K562 (cell line): Measurements from ENCODE around the gene KRT31. TPM values are rescaled to one million over a fixed set of nuclear protein-coding genes. Genes with fewer than 3 reads are reported as not detected.

Experiments used
- ATAC-seq: fragments of 200-7000 bp; cut with Tn5 transposase; 3 replicates; pipeline ENCODE4 v1.9.1; 2020; ENCODE audit warnings: moderate library complexity
- BruUV-seq: library from RNA; stranded (reverse); fragments of 400-500 nt; replicated peaks from 2 replicates; lab custom pipeline; 2021; lab: Mats Ljungman, UMichigan
- CTCF ChIA-PET: fragments of 300-600 bp; formaldehyde crosslinking; extraction: SDS; loops from one replicate; lab custom pipeline; 2021; ENCODE audit warnings: low intra/inter-chr PET ratio; lab: Yijun Ruan, JAX
- POLR2A ChIA-PET: fragments of 300-600, 350-650 bp; sonication (Branson Sonifier 250); formaldehyde crosslinking; extraction: SDS; loops from one replicate; lab custom pipeline; 2021; ENCODE audit warnings: antibody characterized with exemption, inconsistent platforms; lab: Yijun Ruan, JAX
- DNase-seq, 4 experiments: peaks; one replicate each; pipeline versions ENCODE4 v3.0.0 to v3.0.0-alpha.2; 2011 to 2018; ENCODE audit warnings: low spot score in 3 of 4, mixed read lengths in 3 of 4; ENCODE audit errors: extremely low read depth in 1 of 4
- FAIRE-seq: peaks from 2 replicates; lab custom pipeline; 2011; peaks lifted over from hg19 to GRCh38; lab: Jason Lieb, UNC
- H2AFZ ChIP-seq: 2 replicates; pipeline ENCODE4 v1.6.0; 2011; ENCODE audit warnings: low read depth, low read length, control low read depth, inconsistent platforms
- H3K27ac ChIP-seq: fragments of 200-600 bp; 3 replicates; pipeline ENCODE4 v1.8.0; 2011; ENCODE audit warnings: low read depth, mild to moderate bottlenecking, control low read depth, inconsistent platforms, low read length, moderate library complexity, mixed read lengths; ENCODE audit errors: extremely low read depth
- H3K27me3 ChIP-seq, 2 experiments: fragments of 300-600 bp in 1 of 2; 2 replicates in 1 of 2; 3 replicates in 1 of 2; pipeline versions ENCODE4 v1.6.0 to v1.8.0; 2011; ENCODE audit warnings: inconsistent platforms in 2 of 2, low read length in 2 of 2, mild to moderate bottlenecking in 1 of 2, mixed read lengths in 1 of 2, moderate library complexity in 1 of 2; ENCODE audit not compliant: control insufficient read depth in 2 of 2, insufficient read depth in 2 of 2
- H3K36me3 ChIP-seq: fragments of 300-600 bp; 3 replicates; pipeline ENCODE4 v1.8.0; 2011; ENCODE audit warnings: mild to moderate bottlenecking, low read length, inconsistent platforms; ENCODE audit not compliant: control insufficient read depth, insufficient read depth
- H3K4me1 ChIP-seq, 2 experiments: fragments of 200-600 bp in 1 of 2; replicated peaks in 1 of 2; 2 replicates in 1 of 2; 3 replicates in 1 of 2; pipeline versions ENCODE4 v1.5.1 to v1.8.0; 2011; ENCODE audit warnings: inconsistent platforms in 2 of 2, low read length in 2 of 2, mild to moderate bottlenecking in 1 of 2, mixed read lengths in 1 of 2, moderate library complexity in 1 of 2; ENCODE audit not compliant: control insufficient read depth in 2 of 2, insufficient read depth in 2 of 2
- H3K4me2 ChIP-seq: 2 replicates; pipeline ENCODE4 v1.6.1; 2011; ENCODE audit warnings: low read length, control low read depth, inconsistent platforms, mixed read lengths; ENCODE audit not compliant: insufficient read depth
- H3K4me3 ChIP-seq: fragments of 200-600 bp; sonication (generic), shearing (Covaris generic); 2 replicates; pipeline ENCODE4 v1.5.1; 2016; ENCODE audit warnings: control low read depth, inconsistent platforms
- H3K79me2 ChIP-seq: fragments of 200-600 bp; 3 replicates; pipeline ENCODE4 v1.8.0; 2011; ENCODE audit warnings: low read length, inconsistent platforms; ENCODE audit not compliant: control insufficient read depth, insufficient read depth
- H3K9ac ChIP-seq, 2 experiments: 2 replicates each; pipeline versions ENCODE4 v1.6.0 to v1.6.1; 2011; ENCODE audit warnings: low read depth in 2 of 2, low read length in 2 of 2, control low read depth in 1 of 2, inconsistent platforms in 1 of 2, mild to moderate bottlenecking in 1 of 2, mixed read lengths in 1 of 2; ENCODE audit not compliant: insufficient read depth in 1 of 2
- H3K9me1 ChIP-seq: one replicate; pipeline ENCODE4 v1.6.0; 2011; ENCODE audit warnings: inconsistent platforms, mild to moderate bottlenecking, low read length, moderate library complexity; ENCODE audit not compliant: control insufficient read depth, insufficient read depth
- H3K9me3 ChIP-seq: replicated peaks from 2 replicates; pipeline ENCODE4 v1.5.1; 2011; ENCODE audit warnings: low read depth, low read length, inconsistent platforms; ENCODE audit not compliant: control insufficient read depth, insufficient read depth
- H4K20me1 ChIP-seq: replicated peaks from 2 replicates; pipeline ENCODE4 v1.6.1; 2011; ENCODE audit warnings: low read length, inconsistent platforms, mixed read lengths; ENCODE audit not compliant: control insufficient read depth, insufficient read depth
- BCLAF1 ChIP-seq, 2 experiments: fragments of 450-650 bp in 1 of 2; IDR thresholded peaks; 2 replicates each; pipeline ENCODE4 v1.6.1; 2011 to 2017; ENCODE audit warnings: low read depth in 2 of 2, antibody characterized with exemption in 1 of 2, borderline replicate concordance in 1 of 2, low read length in 1 of 2, mild to moderate bottlenecking in 1 of 2, mixed read lengths in 1 of 2; ENCODE audit not compliant: control insufficient read depth in 1 of 2
- EP400 ChIP-seq: fragments of 450-650 bp; IDR thresholded peaks from 2 replicates; pipeline ENCODE4 v1.6.1; 2017; ENCODE audit warnings: antibody characterized with exemption, mild to moderate bottlenecking, moderate library complexity
- JUN ChIP-seq, 2 experiments: sonication (generic) in 1 of 2; formaldehyde crosslinking in 1 of 2; IDR thresholded peaks; 2 replicates each; pipeline versions ENCODE4 v1.6.1 to v1.8.0; 2012 to 2022; ENCODE audit warnings: borderline replicate concordance in 2 of 2, mild to moderate bottlenecking in 2 of 2, improper control_type of control experiment in 1 of 2, low read depth in 1 of 2, low read length in 1 of 2, missing genetic modification reagents in 1 of 2
- JUND ChIP-seq, 2 experiments: IDR thresholded peaks; 2 replicates in 1 of 2; 3 replicates in 1 of 2; pipeline ENCODE4 v1.6.1; 2011; ENCODE audit warnings: borderline replicate concordance in 2 of 2, low read depth in 2 of 2, low read length in 2 of 2, improper control_type of control experiment in 1 of 2, missing biosample characterization in 1 of 2, missing genetic modification characterization in 1 of 2, missing genetic modification reagents in 1 of 2
- MCM5 ChIP-seq: fragments of 450-650 bp; IDR thresholded peaks from 2 replicates; pipeline ENCODE4 v1.6.1; 2016; ENCODE audit warnings: low read depth
- NONO ChIP-seq, 2 experiments: fragments of 200-400 bp in 1 of 2; fragments of 450-650 bp in 1 of 2; formaldehyde crosslinking in 1 of 2; IDR thresholded peaks; 2 replicates each; pipeline ENCODE4 v1.6.1; 2017; ENCODE audit warnings: low read depth in 2 of 2, mild to moderate bottlenecking in 2 of 2, moderate library complexity in 2 of 2, low read length in 1 of 2
- PHF21A ChIP-seq: fragments of 450-650 bp; IDR thresholded peaks from 2 replicates; pipeline ENCODE4 v1.6.1; 2017; ENCODE audit warnings: low read depth, borderline replicate concordance
- PTTG1 ChIP-seq: fragments of 450-650 bp; IDR thresholded peaks from 2 replicates; pipeline ENCODE4 v1.6.1; 2016; ENCODE audit warnings: low read depth, mild to moderate bottlenecking, missing genetic modification characterization, missing compliant biosample characterization
- RHOXF2B ChIP-seq: fragments of 250-450 bp; sonication (Bioruptor Pico); conservative IDR thresholded peaks from 2 replicates; pipeline ENCODE4 v1.5.1; 2021
- SRSF9 ChIP-seq: fragments of 200-400 bp; formaldehyde crosslinking; IDR thresholded peaks from 2 replicates; pipeline ENCODE4 v1.6.1; 2017; ENCODE audit warnings: low read depth, low read length, borderline replicate concordance
- TFAM ChIP-seq: fragments of 250-450 bp; sonication (Bioruptor Pico); conservative IDR thresholded peaks from 2 replicates; pipeline ENCODE4 v1.5.0; 2021; ENCODE audit warnings: mild to moderate bottlenecking, moderate library complexity
- TRIM28 ChIP-seq: fragments of 450-650 bp; IDR thresholded peaks from 2 replicates; pipeline ENCODE4 v1.6.1; 2017
- XRCC4 ChIP-seq: IDR thresholded peaks from one replicate; pipeline ENCODE4 v1.6.1; 2011; ENCODE audit not compliant: insufficient read depth, insufficient read length; ENCODE audit errors: extremely low read depth
- ZFX ChIP-seq: sonication (generic); formaldehyde crosslinking; IDR thresholded peaks from 2 replicates; pipeline ENCODE4 v1.8.0; 2022; ENCODE audit warnings: mild to moderate bottlenecking, missing genetic modification reagents, moderate library complexity
- ZSCAN29 ChIP-seq: fragments of 450-650 bp; IDR thresholded peaks from 2 replicates; pipeline ENCODE4 v1.6.1; 2017
- WGBS: fragments of 100-300 bp; shearing (Covaris generic); methylation state at CpG from one replicate; pipeline ENCODE4 v1.1.6; 2016; ENCODE audit warnings: low coverage, mixed read lengths; ENCODE audit not compliant: insufficient coverage; ENCODE audit errors: missing lambda C conversion rate; 5-methylcytosine and 5-hydroxymethylcytosine counted together
- in situ Hi-C: fragments of 300-500 bp; cut with MboI; formaldehyde crosslinking; loops from 4 replicates; pipeline ENCODE4 v1.15.0; 2018; ENCODE audit warnings: inconsistent platforms, mixed read lengths
- intact Hi-C: fragments of 100-400 bp; cut with micrococcal nuclease; formaldehyde crosslinking; loops from 2 replicates; pipeline ENCODE4 v1.14.2; 2022
- polyA plus RNA-seq, 8 experiments: library from polyadenylated mRNA; depleted of rRNA in 4 of 8; stranded (reverse) in 5 of 8; unstranded in 3 of 8; fragments of >200 nt; fragmentation: Nextera tagmentation in 2 of 8; fragmentation: Illumina TruSeq in 1 of 8; extraction: Ambion mirVana in 2 of 8; extraction: Trizol in 1 of 8; gene quantifications; 2 replicates each; pipeline versions ENCODE4 v1.2.1 to v1.2.3, GENCODE V29; 2011 to 2014; ENCODE audit warnings: inconsistent platforms in 1 of 8, missing spikeins in 1 of 8
- total RNA-seq, 7 experiments: library from RNA; depleted of rRNA in 6 of 7; stranded (reverse); fragments of >200 nt in 6 of 7; fragmentation: Illumina TruSeq in 2 of 7; extraction: Trizol in 2 of 7; gene quantifications; 2 replicates each; pipeline versions ENCODE4 v1.2.1 to v1.2.3, GENCODE V29; 2011 to 2021; ENCODE audit warnings: low replicate concordance in 1 of 7

Gene KRT31
- total and polyA plus RNA-seq, 9 of the 15 experiments (the other 6 are each of a cell fraction or from before 2014, with no cell fraction given), result not detected

GRCh38 chr17:41406205-41406604, 8.8 kb upstream of the KRT31 start (continued):
- TF ChIP-seq EP400, result no peak
- TF ChIP-seq XRCC4, result no peak
- no peak for TF ChIP-seq PTTG1 (tag)
- no peak for TF ChIP-seq TFAM (CRISPR knock-in tag)
- no peak for TF ChIP-seq ZSCAN29

GRCh38 chr17:41404024-41404671, 6.7 kb upstream of the KRT31 start:
- Histone ChIP-seq H3K27ac (no peak overlapping the region), H3K27me3 (peaks cover 3 to 50% of the 10 kb centered on the region in 2 experiments; a peak in 3 of 5 replicates), H2AFZ (no peak overlapping the region), H3K4me3 (no peak overlapping the region), H3K4me2 (no peak overlapping the region), H3K36me3 (no peaks in the 10 kb centered on the region), H3K9me3 (no peaks in the 10 kb centered on the region), H4K20me1 (no peaks in the 10 kb centered on the region; the same call in 1 of the 2 replicates), H3K9ac (no peak overlapping the region), H3K9me1 (no peaks in the 10 kb centered on the region), H3K4me1 (no peaks in the 10 kb centered on the region), H3K79me2 (no peaks in the 10 kb centered on the region)
- FAIRE-seq, result no peak
- ATAC-seq, result no peak
- in situ Hi-C loops (no loop called here), intact Hi-C loops (no loop called here)
- DNase-seq, result peak in 1 of 4 experiments; percentile 18
- BruUV-seq, result no TSS peak
- POLR2A ChIA-PET, result interaction anchor here (0.6 to 1.9 kb wide), 4 partner anchors 12 to 335 kb away, joined by 3 to 5 read pairs (median 4); no protein-coding TSS in a partner anchor
- CTCF ChIA-PET, result no interaction called here
- WGBS, result under 1% methylated on average over 7 of the region's 7 CpGs
- TF ChIP-seq BCLAF1 (IDR thresholded peaks at IDR 0.05; ENCODE audit: borderline replicate concordance in 1 of 2, control insufficient read depth in 1 of 2, low read depth in 2 of 2, low read length in 1 of 2) (no peak), JUN (IDR thresholded peaks at IDR 0.05; ENCODE audit: borderline replicate concordance, low read depth, low read length) (peak; percentile 58; the same call in 1 of the 2 replicates), JUN (CRISPR knock-in tag; IDR thresholded peaks at IDR 0.05; ENCODE audit: borderline replicate concordance) (no peak), MCM5 (no peak), NONO (IDR thresholded peaks at IDR 0.05; ENCODE audit: low read depth in 2 of 2, low read length in 1 of 2) (no peak), RHOXF2B (no peak), ZFX (CRISPR knock-in tag) (no peak), TRIM28 (no peak), PHF21A (no peak), SRSF9 (no peak), JUND (IDR thresholded peaks at IDR 0.05; ENCODE audit: borderline replicate concordance, low read depth, low read length) (peak; percentile 52; the same call in 1 of the 2 replicates), JUND (tag; IDR thresholded peaks at IDR 0.05; ENCODE audit: borderline replicate concordance, low read depth, low read length) (peak; percentile 58; the same call in 2 of the 3 replicates)
